ENCODE measurements around the gene STRADA.

Gene STRADA

DNA sequence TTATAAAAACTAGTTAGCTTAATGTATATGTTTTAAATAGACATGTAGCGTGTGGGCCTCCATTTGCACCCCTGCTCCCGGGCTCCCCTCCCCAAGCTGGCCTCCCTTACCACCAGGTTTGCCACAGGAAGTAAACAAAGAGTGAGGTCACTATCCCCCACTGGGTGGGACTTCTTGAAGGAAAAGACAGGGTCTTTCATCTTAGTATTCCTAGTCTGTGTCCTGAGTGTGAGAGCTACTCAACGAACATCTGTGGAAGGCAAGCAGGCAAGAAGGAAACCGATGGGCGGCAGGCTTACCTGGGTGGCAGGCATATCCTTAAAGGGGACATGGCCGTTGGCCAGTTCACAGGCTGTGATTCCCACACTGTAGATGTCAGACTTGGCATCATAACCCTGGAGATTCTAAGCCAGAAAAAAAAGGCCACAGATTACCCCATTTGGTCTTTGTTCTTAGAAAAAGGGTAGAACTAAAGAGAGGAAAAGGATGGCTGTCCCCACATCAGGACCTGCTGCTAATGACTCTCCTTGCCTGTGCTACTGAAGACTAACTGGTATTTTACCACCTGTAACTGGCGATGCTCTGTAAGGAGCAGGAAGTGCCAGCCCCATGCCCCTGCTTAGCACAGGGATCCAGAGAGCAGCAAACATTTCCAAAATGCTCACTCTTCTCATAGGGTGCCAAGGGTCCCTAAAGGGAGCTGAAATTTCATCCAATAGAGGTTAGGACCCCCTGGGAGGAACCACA is 35.1 kb downstream of the STRADA start:
- no peak overlapping the region for H3K27ac ChIP-seq (ENCODE audit: low read length)
- H3K36me3 ChIP-seq (ENCODE audit: control insufficient read depth, low read depth, low read length) = peaks cover 26% of the 10 kb centered on the region
- H3K27me3 ChIP-seq (ENCODE audit: control insufficient read depth, insufficient read depth, low read length) = peaks cover 1% of the 10 kb centered on the region
- no peaks in the 10 kb centered on the region for H3K4me1 ChIP-seq (ENCODE audit: control insufficient read depth, low read depth, low read length)
- H3K4me3 ChIP-seq (ENCODE audit: low read length) = no peak overlapping the region
- no peak overlapping the region for H3K9ac ChIP-seq (ENCODE audit: low read length)
- H3K9me3 ChIP-seq (ENCODE audit: control insufficient read depth, low read depth, low read length) = no peaks in the 10 kb centered on the region

DNA sequence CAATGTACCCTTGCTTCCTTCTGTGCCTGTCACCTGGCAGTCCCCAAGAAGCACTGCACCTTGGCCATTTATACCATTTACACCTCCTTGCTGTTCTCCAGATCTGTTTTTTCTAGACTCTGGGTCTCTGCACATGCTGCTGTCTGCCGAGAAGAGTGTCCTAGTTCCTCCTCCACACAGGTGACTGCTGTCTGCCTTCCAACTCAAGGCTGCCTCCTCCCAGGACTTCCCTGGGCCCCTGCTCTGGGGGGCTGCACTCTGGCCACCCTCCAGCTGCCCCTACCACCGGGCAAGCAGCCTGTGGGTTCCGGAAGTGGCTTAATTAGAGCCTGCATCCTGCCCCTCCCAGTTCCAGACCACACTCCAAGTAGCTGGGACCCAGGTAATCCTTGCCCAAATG is 35.9 kb downstream of the STRADA start:
- H3K9me3 ChIP-seq (ENCODE audit: control insufficient read depth, low read depth, low read length) = no peaks in the 10 kb centered on the region
- H3K4me1 ChIP-seq (ENCODE audit: control insufficient read depth, low read depth, low read length) = no peaks in the 10 kb centered on the region
- H3K4me3 ChIP-seq (ENCODE audit: low read length) = no peak overlapping the region
- H3K9ac ChIP-seq (ENCODE audit: low read length) = no peak overlapping the region
- peaks cover 25% of the 10 kb centered on the region for H3K36me3 ChIP-seq (ENCODE audit: control insufficient read depth, low read depth, low read length)
- no peak overlapping the region for H3K27ac ChIP-seq (ENCODE audit: low read length)
- H3K27me3 ChIP-seq (ENCODE audit: control insufficient read depth, insufficient read depth, low read length) = peaks cover 7% of the 10 kb centered on the region

DNA sequence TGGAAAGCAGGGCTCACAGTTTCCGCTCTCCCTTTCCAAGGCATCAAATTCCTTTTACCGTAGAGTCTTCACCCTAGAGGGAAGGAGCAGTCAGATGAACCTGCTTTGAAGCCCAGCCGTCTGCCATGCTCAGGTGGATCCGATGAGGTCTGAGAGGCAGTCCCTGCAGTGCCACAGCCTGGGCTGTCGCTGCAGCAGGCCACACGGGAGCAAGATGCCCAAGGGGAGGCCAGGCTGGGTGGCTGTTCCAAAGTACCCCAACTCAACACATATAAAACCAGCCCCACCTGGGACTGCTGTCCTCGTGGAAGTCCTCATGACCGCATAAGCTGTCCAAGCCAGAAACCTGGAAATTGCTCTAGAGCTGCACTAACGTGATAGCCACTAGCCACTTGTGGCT is 36.8 kb downstream of the STRADA start:
- Histone ChIP-seq H3K4me1 (ENCODE audit: control insufficient read depth, low read depth, low read length) (no peaks in the 10 kb centered on the region), H3K27ac (ENCODE audit: low read length) (no peak overlapping the region), H3K27me3 (ENCODE audit: control insufficient read depth, insufficient read depth, low read length) (peaks cover 7% of the 10 kb centered on the region), H3K4me3 (ENCODE audit: low read length) (no peak overlapping the region), H3K9me3 (ENCODE audit: control insufficient read depth, low read depth, low read length) (no peaks in the 10 kb centered on the region), H3K36me3 (ENCODE audit: control insufficient read depth, low read depth, low read length) (peaks cover 20% of the 10 kb centered on the region), H3K9ac (ENCODE audit: low read length) (no peak overlapping the region)

DNA sequence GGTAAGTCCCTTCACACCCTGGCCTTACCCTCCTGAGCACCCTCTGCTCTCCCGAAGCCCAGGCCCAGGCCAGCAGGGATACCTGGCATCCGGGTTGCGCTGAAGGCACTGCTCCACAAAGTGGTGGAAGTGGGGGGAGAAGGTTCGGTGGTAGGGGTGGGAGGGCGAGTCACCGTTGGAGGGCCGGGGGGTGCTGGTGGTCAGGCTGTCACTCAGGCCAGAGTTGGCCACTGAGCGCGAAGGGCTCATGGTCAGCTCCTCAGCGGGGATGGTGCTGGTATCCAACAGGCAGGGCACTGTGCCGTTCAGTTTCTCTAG is 37.4 kb downstream of the STRADA start:
- Histone ChIP-seq H3K9ac (ENCODE audit: low read length) (no peak overlapping the region), H3K36me3 (ENCODE audit: control insufficient read depth, low read depth, low read length) (peaks cover 15% of the 10 kb centered on the region), H3K4me3 (ENCODE audit: low read length) (no peak overlapping the region), H3K27ac (ENCODE audit: low read length) (no peak overlapping the region), H3K4me1 (ENCODE audit: control insufficient read depth, low read depth, low read length) (no peaks in the 10 kb centered on the region), H3K9me3 (ENCODE audit: control insufficient read depth, low read depth, low read length) (no peaks in the 10 kb centered on the region), H3K27me3 (ENCODE audit: control insufficient read depth, insufficient read depth, low read length) (peaks cover 7% of the 10 kb centered on the region)

DNA sequence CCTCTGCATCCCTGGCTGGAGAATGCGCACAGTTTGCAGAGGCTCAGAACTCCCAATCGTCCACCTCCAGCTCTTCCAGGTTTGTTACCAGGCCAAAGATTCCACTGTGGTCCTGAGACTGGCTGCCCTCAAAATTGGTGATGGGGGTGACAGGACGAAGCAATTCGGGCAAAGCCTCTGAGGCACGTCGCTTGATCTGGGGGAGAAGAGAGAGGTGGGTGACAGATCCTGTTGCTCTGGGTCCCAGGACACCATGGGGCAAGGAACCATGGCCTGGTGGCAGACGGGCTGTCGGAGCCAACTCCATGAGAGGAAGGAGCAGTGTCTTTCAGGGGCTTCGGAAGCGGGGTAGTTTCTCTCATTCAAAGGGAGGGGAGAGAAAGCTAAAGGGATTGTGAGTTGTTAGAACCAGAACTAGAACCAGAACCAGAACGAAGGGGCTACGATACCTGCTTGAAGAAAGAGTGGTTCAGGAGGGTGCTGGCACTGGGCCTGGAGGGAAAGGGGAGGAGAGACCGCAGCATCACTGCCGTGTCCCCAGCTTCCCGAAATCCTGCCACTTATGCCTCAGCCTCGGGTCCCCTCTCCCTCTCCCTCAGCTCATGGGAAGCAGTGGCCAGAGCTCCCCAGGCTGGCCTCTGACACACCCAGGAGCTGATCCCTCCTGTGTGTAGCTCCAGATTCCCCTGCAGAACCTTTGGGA is 37.9 kb downstream of the STRADA start:
- peaks cover 10% of the 10 kb centered on the region for H3K36me3 ChIP-seq (ENCODE audit: control insufficient read depth, low read depth, low read length)
- no peaks in the 10 kb centered on the region for H3K9me3 ChIP-seq (ENCODE audit: control insufficient read depth, low read depth, low read length)
- H3K4me1 ChIP-seq (ENCODE audit: control insufficient read depth, low read depth, low read length) = no peaks in the 10 kb centered on the region
- H3K27ac ChIP-seq (ENCODE audit: low read length) = no peak overlapping the region
- no peak overlapping the region for H3K4me3 ChIP-seq (ENCODE audit: low read length)
- H3K9ac ChIP-seq (ENCODE audit: low read length) = no peak overlapping the region
- H3K27me3 ChIP-seq (ENCODE audit: control insufficient read depth, insufficient read depth, low read length) = peaks cover 7% of the 10 kb centered on the region

DNA sequence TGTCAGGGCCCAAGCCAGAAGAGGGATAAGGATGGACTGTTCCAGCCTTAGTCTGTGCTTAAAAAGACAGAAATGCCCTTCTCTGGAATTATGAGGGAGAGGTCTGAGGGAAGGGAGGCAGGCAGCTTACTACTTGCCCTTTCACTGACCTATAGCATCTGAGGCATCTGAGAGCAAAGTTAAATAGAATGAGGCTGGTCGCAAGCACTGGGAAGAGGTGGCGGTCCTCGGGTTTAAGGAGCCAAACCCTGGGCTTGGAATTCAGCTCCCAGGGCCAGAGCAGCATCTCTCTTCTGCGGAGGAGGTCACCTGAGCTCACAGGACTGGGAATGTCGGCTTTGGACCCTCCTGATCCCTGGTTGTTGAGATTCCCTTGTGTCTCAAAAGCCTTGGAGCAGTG is 38.6 kb downstream of the STRADA start:
- H3K27ac ChIP-seq (ENCODE audit: low read length) = no peak overlapping the region
- H3K4me1 ChIP-seq (ENCODE audit: control insufficient read depth, low read depth, low read length) = no peaks in the 10 kb centered on the region

DNA sequence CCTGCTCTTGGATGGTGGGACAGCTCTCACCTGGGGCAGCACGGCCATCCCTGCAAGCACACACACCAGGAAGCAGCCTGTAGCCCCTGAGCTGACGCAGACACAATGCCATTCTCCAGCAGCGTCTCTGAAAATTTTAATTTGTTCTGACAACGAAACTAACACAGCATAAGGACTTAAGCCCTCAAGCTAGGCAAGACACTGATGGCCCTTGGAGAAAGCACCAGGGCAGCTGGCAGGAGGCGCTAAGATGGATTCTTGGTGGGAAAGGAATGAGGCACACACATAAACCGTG is 38.9 kb downstream of the STRADA start:
- H3K36me3 ChIP-seq (ENCODE audit: control insufficient read depth, low read depth, low read length) = peaks cover 8% of the 10 kb centered on the region
- no peak overlapping the region for H3K4me3 ChIP-seq (ENCODE audit: low read length)
- H3K4me1 ChIP-seq (ENCODE audit: control insufficient read depth, low read depth, low read length) = peaks cover 1% of the 10 kb centered on the region
- no peak overlapping the region for H3K9ac ChIP-seq (ENCODE audit: low read length)
- peaks cover 7% of the 10 kb centered on the region for H3K27me3 ChIP-seq (ENCODE audit: control insufficient read depth, insufficient read depth, low read length)
- no peaks in the 10 kb centered on the region for H3K9me3 ChIP-seq (ENCODE audit: control insufficient read depth, low read depth, low read length)
- H3K27ac ChIP-seq (ENCODE audit: low read length) = no peak overlapping the region

More for the DNA sequence above, 38.6 kb downstream of the STRADA start:
- Histone ChIP-seq H3K27me3 (ENCODE audit: control insufficient read depth, insufficient read depth, low read length) (peaks cover 7% of the 10 kb centered on the region), H3K9ac (ENCODE audit: low read length) (no peak overlapping the region), H3K36me3 (ENCODE audit: control insufficient read depth, low read depth, low read length) (peaks cover 8% of the 10 kb centered on the region), H3K4me3 (ENCODE audit: low read length) (no peak overlapping the region), H3K9me3 (ENCODE audit: control insufficient read depth, low read depth, low read length) (no peaks in the 10 kb centered on the region)

DNA sequence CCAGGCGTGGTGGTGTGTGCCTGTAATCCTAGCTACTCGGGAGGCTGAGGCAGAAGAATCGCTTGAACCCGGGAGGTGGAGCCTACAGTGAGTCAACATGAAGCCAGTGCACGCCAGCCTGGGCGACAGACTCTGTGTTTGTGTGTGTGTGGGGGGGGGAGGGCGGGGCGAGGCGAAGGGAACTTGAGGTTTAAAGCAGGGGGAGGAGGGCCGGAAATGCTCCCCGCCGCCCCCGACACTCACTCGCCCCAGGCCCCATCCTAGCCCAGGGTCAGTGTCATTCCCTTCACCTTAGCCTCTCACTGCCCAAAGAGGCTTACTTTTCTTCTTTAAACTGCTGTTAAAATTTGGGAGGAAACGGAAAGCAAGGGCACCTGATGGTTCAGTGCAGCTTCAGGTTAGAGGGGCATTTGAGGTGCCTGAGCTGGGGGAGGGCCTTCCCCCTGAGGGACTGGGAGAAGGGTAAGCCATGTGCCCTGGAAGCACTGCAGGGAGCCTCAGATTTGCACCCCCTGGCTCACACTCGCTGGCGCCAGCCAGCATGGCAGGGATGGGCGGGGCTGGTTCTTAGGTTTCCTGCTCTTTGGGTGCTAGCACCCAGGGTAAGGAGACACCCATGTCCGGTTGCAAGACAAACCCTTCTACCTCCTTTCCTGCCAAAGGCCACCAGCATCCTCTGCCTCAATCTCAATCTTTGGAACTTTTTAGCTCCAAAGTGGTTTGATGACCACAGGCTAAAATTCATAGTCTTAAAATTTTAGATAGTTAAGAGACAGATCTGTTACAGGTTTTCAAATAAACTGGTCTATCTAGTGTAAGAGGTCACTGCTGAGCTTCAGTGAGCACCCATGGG is 39.5 kb downstream of the STRADA start:
- no peak overlapping the region for H3K9ac ChIP-seq (ENCODE audit: low read length)
- no peak overlapping the region for H3K27ac ChIP-seq (ENCODE audit: low read length)
- H3K36me3 ChIP-seq (ENCODE audit: control insufficient read depth, low read depth, low read length) = peaks cover 14% of the 10 kb centered on the region
- peaks cover 4% of the 10 kb centered on the region for H3K4me1 ChIP-seq (ENCODE audit: control insufficient read depth, low read depth, low read length)
- no peak overlapping the region for H3K4me3 ChIP-seq (ENCODE audit: low read length)
- peaks cover 7% of the 10 kb centered on the region for H3K27me3 ChIP-seq (ENCODE audit: control insufficient read depth, insufficient read depth, low read length)
- no peaks in the 10 kb centered on the region for H3K9me3 ChIP-seq (ENCODE audit: control insufficient read depth, low read depth, low read length)

DNA sequence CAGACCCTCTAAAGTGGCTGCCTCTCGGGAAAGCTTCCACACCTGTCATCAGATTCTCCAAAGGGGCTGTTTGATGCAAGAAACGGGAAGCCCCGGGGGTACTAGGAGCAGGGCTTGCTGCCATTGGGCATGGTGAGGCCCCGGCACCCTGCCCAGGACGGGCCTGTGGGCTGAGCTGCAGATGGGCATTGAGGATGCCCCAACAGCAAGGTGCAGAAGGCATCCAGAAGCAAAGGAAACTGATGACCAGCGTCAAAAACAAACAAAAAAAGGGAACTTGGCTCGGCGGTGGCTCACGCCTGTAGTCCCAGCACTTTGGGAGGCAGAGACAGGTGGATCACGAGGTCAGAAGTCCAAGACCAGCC is 40.2 kb downstream of the STRADA start:
- Histone ChIP-seq H3K9me3 (ENCODE audit: control insufficient read depth, low read depth, low read length) (no peaks in the 10 kb centered on the region), H3K4me3 (ENCODE audit: low read length) (peak overlapping the region; percentile 64), H3K4me1 (ENCODE audit: control insufficient read depth, low read depth, low read length) (peaks cover 8% of the 10 kb centered on the region), H3K27me3 (ENCODE audit: control insufficient read depth, insufficient read depth, low read length) (peaks cover 7% of the 10 kb centered on the region), H3K27ac (ENCODE audit: low read length) (no peak overlapping the region), H3K36me3 (ENCODE audit: control insufficient read depth, low read depth, low read length) (peaks cover 19% of the 10 kb centered on the region), H3K9ac (ENCODE audit: low read length) (no peak overlapping the region)

DNA sequence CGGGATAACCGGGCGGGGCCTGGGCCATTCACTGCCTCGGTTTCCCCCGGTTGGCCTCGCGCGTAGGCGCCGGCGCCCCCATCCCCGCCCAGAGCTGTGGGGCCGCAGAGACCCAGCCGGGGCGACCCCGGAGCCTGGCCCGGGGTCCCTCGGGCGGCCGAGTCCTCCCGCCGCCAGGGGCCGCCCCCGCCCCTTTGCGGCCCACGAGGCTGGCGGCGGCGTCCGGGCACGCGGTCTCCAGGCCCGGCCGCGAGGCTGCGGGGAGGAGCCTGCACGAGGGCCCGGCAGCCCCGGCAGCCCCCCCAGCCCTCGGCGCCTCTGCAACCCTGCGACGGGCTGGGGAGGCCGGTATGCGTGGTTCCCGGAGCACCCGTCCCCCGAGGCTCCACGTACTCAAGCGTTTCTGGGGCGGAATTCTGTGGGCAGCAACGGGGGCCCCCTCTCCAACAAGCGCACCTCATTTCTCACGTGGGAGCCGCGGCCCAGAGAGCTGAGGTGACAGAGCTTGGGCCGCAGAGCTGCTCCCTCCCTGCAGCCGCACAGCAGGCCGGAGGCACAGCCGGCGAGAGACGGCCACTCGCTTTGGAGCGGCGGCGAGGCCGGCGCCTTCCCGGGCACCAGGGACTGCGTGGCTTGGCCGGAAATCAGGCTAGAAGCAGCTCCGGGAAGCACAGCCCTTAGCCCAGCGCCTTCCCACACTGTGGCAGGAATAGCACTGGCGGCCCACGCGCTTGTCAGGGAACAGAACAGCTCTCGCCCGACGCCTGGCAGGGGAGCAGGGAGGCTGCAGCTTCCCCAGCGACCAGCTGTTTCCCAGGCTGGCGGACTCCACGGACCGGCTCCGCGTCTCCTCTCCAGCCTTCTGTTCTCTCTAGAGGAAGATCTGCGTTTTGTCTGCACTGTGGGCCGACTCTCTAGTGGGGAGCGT is 40.8 kb downstream of the STRADA start:
- H3K4me1 ChIP-seq (ENCODE audit: control insufficient read depth, low read depth, low read length) = peaks cover 8% of the 10 kb centered on the region
- no peaks in the 10 kb centered on the region for H3K9me3 ChIP-seq (ENCODE audit: control insufficient read depth, low read depth, low read length)
- H3K27ac ChIP-seq (ENCODE audit: low read length) = no peak overlapping the region
- peaks cover 19% of the 10 kb centered on the region for H3K36me3 ChIP-seq (ENCODE audit: control insufficient read depth, low read depth, low read length)
- H3K27me3 ChIP-seq (ENCODE audit: control insufficient read depth, insufficient read depth, low read length) = peaks cover 7% of the 10 kb centered on the region
- H3K4me3 ChIP-seq (ENCODE audit: low read length) = peak overlapping the region; percentile 64
- H3K9ac ChIP-seq (ENCODE audit: low read length) = peak overlapping the region; percentile 74
